ENCODE data around the gene MED29.

MED29 gene

GRCh38 chr19:39411081-39411831 lies 20.1 kb downstream of the MED29 start:
- TF ChIP-seq CTCF (IDR thresholded peaks at IDR 0.05; ENCODE audit: extremely low read depth, insufficient read depth, missing control alignments), result no peak
- in situ Hi-C loops (cut with MboI; ENCODE audit: low pct_unique_long_range_greater_than_20kb, low sequenced_read_pairs, unreplicated experiment), result no loop called here
- no peak for DNase-seq (ENCODE audit: low spot score)

- TF ChIP-seq CTCF (IDR thresholded peaks at IDR 0.05; ENCODE audit: extremely low read depth, insufficient read depth, missing control alignments), result peak; percentile 81
- in situ Hi-C loops (cut with MboI; ENCODE audit: low pct_unique_long_range_greater_than_20kb, low sequenced_read_pairs, unreplicated experiment), result no loop called here
- DNase-seq (ENCODE audit: low spot score), result peak; percentile 83
These were observed 20.6 kb downstream of the MED29 start for GRCh38 chr19:39411832-39412099.

GRCh38 chr19:39412100-39412866 lies 21.1 kb downstream of the MED29 start, which contains the start of gene PLEKHG2:
Gene PLEKHG2 (plus strand): TSS chr19:39412669. CDS start chr19:39414087, 1,418 bp downstream.
- in situ Hi-C loops (cut with MboI; ENCODE audit: low pct_unique_long_range_greater_than_20kb, low sequenced_read_pairs, unreplicated experiment), result no loop called here

GRCh38 chr19:39412867-39413271 lies 21.7 kb downstream of the MED29 start:
- no peak for DNase-seq (ENCODE audit: low spot score)
- no peak for TF ChIP-seq CTCF (IDR thresholded peaks at IDR 0.05; ENCODE audit: extremely low read depth, insufficient read depth, missing control alignments)
- in situ Hi-C loops (cut with MboI; ENCODE audit: low pct_unique_long_range_greater_than_20kb, low sequenced_read_pairs, unreplicated experiment), result no loop called here

More at GRCh38 chr19:39412100-39412866, 21.1 kb downstream of the MED29 start, which contains the start of gene PLEKHG2:
- peak; percentile 86 for TF ChIP-seq CTCF (IDR thresholded peaks at IDR 0.05; ENCODE audit: extremely low read depth, insufficient read depth, missing control alignments)
- peak; percentile 99 for DNase-seq (ENCODE audit: low spot score)

- in situ Hi-C loops (cut with MboI; ENCODE audit: low pct_unique_long_range_greater_than_20kb, low sequenced_read_pairs, unreplicated experiment), result no loop called here
- peak; percentile 73 for DNase-seq (ENCODE audit: low spot score)
- TF ChIP-seq CTCF (IDR thresholded peaks at IDR 0.05; ENCODE audit: extremely low read depth, insufficient read depth, missing control alignments), result no peak
These were observed 22.2 kb downstream of the MED29 start for GRCh38 chr19:39413272-39413910.

GRCh38 chr19:39413911-39414608 lies 22.9 kb downstream of the MED29 start:
- in situ Hi-C loops (cut with MboI; ENCODE audit: low pct_unique_long_range_greater_than_20kb, low sequenced_read_pairs, unreplicated experiment), result no loop called here

More at GRCh38 chr19:39413911-39414608, 22.9 kb downstream of the MED29 start:
- DNase-seq (ENCODE audit: low spot score), result no peak
- peak; percentile 31 for TF ChIP-seq CTCF (IDR thresholded peaks at IDR 0.05; ENCODE audit: extremely low read depth, insufficient read depth, missing control alignments)

Data from GM13977 (cell line).